ENCODE data around the gene CSTPP1.

Gene CSTPP1

DNA sequence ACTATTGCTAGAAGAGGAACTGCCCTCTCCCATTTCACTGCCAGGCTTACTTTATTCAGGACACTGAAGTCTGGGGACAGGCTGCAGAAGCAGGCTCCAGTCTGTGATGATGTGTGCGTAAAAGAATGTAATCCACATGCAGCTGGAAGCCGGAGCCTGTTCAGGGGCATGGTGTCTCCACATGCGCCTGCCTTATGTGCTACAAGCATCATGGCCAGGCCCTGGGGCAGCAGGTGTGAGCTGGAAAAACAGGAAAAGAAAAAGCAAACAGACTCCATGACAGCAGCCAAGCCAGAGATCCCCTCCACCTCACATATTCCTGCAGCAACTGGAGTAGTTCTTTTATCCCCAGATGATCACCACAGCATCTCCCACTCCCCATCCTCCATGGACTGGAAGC lies 206.8 kb downstream of the CSTPP1 start:
- DNase-seq, result no peak

DNA sequence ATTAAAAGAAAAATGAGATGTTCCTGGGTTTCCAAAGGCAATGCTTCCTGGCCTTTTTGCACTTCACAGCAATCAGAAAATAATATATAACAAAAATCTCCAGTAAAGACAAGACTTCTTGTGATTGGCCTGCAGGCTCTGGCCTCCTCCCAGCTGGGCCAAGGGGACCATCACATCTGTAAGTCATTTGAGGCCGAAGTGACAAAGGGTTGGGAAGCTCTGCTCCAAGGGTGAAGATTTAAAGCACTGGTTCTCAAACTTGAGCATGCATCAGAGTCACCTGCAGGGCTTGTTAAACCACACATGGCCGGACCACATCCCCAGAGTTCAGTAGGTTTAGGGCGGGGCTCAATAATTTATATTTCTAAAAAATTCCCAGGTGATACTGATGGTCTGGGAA lies 208.0 kb downstream of the CSTPP1 start:
- no peak for DNase-seq

DNA sequence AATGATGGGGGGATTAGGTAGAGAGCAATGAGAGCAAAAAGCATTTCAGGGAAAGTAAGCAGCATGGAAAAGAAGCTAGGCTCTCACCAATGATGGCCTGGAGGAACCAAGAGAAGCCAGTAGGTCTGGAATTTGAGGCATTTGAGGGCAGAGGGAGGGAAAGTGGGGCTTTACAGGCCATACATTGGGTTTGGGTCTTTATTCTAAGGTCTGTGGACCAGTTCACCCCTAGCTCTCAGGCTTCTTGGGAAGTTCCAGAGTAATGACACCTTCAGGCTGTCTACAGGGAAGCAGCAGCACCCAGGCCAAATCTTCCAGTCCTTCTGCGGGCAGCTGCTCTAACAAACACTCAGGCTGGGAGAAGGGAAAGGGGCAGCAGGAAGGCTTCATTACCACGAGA lies 210.7 kb downstream of the CSTPP1 start:
- DNase-seq, result no peak

DNA sequence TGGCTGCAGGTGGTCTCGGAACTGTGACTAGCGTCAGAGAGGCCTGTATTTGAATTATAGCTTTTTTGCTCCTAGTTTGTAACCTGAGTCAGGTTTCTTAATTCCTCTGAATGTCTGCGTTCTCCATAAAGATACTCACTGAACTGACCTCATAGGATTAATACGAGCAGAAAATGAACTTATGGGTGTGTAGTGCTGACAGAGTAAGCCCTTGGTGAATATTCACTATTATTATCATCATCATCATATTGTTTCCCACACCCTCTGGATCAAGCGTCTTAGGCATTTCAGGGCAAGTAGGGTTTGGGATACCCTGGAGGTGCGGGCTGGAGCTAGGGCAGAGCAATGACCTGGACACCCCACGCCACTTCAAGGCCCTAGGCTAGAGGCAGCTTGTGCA lies 211.1 kb downstream of the CSTPP1 start:
- DNase-seq, result no peak

DNA sequence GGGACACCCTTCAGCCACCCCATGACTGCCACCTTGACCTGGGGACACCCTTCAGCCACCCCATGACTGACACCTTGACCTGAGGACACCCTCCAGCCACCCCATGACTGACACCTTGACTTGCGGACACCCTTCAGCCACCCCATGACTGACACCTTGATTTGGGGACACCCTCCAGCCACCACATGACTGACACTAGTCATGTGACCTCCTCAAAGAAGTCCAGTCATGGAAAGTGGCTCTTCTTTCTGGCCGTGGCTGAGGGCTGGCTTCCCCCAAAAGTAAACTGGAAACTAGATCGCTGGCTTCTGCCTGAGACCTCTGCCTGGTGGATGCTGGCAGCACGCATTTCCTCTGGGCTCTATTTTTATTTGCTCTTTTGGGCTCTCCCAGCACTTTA lies 211.7 kb downstream of the CSTPP1 start:
- no peak for DNase-seq

DNA sequence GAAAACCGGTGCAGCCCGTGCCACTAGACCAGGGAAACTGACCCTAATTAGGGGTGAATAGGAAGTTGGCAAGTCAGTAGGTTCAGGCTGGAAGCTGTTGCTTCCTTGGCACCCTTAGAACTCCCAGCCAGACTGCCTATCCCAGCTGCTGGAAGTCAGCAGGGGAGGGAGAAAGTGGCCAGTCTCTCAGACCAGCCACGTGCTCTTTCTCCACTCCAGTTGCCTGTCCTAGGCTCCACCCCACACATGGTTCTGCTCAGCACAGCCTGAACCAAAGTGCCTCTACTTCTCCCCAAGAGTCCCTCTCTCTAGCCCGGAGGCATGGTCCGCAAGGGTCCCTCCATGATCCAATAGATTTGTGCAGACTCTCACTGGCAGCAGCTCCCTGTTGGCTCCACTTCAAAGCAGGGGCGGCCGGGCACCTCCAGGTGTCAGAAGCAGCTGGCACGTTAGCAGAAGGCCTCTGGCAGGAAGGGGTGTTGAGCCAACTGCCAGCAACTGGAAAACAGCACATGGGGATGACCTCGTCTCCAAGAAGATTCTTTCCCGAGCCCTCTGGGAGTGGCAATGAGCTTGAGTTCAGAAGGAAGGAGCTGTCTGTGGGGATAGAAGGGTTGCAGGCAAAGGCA lies 212.5 kb downstream of the CSTPP1 start:
- no peak for DNase-seq

DNA sequence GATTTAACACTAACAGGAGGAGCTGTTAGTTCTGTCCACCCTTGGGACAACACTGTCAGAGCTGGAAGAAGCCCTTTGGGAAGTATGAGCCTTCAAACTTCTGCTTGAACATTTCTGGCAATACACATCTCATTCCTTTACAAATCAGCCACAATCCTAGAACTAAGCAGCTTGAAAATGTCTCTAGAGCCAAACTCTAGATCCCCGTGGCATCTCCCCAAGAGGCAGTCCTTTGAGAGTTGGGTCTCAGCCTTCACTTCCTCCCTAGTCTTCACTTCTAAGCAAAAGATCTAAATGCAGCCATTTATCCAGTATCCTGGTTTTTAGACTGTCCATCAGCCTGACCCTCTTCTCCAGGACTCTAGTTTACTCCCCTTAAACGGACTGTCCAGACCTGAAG lies 213.2 kb downstream of the CSTPP1 start:
- no peak for DNase-seq

DNA sequence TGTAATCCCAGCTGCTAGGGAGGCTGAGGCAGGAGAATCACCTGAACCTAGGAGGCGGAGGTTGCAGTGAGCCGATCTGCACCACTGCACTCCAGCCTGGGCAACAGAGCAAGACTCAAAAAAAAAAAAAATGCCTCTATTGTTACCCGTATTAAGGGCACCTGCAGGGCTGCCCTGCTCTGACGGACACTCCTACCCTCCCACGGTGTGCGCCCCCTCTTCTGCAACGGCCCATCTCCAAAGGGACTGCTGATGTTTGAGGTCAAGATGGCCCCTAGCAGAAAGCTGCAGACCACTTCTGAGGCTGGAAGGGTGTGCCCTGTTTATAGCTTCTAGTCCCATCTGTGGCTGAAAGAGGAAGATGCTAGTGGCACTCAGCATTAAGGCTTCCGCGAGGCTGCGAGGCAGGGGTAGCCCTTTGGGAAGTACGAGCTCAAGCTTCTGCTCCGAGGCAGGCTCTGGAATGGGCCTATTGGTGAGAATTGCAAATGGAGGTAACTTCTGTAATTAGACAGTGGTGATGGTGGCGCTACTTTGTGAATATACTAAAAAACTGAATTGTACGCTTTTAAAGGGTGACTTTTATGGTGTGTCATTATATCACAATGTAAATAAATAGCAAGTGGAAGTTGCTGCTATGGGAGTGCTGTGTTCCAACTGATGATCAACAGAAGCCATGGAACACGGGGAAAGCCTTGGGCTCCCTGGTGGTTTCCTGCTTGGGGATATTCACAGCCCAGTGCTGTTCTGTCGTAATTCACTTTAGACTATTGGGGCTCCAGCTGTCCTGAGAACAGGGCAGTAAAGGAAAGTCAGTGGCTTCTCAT lies 215.8 kb downstream of the CSTPP1 start:
- no peak for DNase-seq

DNA sequence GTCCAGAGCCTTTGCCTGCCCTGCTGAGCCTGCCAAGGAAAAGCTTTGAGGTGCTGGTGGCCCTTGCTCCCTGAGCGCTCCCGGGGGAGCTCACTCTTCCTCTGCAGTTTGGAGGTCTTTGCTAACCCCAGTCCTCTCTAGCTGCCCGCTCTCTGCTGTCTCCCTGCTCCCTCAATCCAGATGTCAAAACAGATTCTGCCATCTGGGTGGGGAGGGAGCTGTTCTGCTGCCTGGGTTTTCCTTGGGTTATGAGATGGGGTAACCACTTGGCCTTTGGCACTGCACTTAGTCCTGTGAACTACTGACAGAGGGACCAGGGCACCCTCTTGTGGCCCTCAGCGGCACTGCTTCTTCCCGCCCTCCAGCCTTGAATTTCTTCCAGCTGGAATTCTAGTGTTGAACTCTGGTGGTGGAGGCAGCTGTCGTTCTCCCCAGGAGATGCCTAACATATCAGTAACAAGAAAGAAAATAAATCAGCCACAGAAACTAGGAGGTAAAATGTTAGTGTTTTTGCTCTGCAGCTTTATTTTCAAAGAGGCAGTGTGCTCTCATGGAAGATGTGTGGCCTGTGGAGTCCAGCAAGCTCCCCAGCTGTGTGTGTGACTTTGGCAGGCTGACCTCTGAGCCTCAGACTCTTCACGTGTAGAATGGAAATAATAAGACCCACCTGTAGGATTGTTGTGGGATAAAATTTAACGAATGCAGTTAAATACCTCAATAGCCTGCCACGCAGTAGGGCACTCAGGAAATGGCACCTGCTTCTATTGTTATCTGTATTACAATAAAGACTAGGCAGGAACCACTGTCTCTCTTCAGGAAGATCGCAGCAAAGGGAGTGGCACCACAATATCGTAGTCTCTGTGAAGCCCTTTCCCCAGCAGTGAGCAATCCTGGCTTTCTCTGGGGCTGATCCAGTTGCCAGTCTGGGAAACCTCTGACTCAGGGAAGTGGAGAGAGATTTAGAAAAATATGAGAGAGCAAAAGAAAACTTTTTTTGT lies 216.7 kb downstream of the CSTPP1 start:
- peak; percentile 43 to 63 for DNase-seq

DNA sequence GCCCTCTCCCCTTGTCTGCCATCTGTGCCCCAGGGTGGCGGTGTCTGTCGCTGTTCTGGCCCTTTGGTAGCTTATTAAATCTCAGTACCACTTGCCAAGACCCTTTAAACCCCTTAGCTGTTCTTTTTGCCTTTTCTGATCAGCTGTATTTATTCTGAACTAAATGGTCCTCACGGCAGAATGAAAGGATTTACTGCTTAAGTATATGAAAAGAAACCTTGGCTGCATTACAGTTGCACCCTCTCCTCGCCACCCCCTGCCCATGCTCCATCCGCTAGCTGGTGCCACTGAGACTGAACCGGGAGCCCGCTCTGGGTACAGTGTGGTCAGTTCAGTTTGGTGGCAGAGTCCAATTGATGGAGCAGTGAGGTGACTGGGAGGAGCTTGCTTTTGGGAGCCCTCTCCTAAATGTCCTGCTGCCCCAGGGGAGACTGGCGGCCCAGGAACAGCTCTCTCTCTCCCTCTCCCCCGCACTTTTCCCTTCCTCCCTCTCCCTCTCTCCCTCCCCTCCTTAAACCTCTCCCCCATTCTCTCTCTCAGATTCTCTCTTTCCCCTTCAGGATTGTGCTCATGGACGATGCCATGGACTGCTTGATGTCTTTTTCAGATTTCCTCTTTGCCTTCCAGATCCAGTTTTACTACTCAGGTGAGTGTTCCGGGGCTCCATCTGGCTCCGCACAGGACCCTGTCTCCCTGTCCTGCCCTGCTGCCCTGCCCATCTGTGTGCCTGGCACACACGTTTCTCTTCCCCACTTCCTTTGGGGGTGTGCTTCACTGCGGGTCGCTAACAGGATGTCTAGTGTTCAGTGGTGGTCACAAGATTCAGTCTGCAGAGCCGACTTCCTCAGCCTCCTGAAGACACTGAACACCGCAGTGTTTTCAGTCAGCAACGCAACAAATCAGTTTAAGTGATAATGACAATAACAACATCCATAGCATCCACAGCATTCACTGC lies 218.3 kb downstream of the CSTPP1 start:
- no peak for DNase-seq

DNA sequence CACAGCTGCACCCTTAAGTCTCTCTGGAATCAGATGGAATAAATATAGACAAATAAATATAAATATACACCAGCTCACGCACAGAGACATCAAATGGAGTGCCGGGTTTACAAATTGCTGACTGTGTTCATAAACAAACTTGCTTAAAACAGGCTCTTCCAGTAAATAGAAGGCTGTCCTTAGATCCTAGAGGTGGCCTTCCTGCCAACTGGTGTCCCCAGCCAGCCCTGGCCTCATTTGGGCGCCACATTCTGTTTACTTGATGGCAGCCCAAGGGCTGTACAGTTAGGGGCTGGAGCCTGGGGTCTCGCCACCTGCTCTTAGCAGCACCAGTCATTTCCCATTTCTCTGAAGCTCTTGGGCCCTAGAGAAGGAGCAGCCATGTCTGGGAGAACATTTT lies 219.3 kb downstream of the CSTPP1 start:
- DNase-seq, result no peak

DNA sequence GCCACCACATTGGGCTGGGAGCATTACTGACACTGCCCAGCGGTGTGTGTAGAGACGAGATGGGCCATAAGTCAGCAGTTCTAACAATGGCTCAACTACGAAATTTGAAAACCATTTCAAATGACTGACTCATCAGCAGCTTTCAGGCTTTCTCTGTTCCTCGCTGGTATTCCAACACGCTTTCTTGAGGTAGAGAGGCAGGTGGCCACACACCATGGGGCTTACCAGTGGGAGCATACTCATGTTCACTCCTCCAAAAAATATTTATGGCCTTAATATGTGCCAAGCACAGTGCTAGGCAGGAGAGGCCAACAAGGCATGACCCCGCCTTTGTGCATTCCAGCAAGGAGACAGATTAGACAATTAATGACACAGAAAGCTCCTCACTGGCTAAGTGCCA lies 219.8 kb downstream of the CSTPP1 start:
- DNase-seq, result no peak

DNA sequence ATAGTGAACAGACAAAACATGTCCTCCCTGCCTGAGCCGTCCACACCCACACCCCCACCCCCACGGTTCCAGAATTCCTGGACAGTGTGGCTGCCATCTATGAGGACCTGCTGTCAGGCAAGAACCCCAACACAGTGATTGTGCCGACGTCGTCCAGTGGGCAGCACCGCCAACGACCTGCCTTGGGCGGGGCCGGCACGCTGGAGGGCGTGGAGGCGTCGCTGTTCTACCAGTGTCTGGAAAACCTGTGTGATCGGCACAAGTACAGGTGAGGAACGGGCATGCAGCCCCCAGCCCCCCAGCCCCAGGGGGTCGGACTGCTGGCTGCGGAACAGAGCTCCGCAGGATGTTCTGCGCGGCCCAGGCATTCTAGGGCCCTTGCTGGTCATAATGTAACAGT lies 220.4 kb downstream of the CSTPP1 start:
- no peak for DNase-seq

DNA sequence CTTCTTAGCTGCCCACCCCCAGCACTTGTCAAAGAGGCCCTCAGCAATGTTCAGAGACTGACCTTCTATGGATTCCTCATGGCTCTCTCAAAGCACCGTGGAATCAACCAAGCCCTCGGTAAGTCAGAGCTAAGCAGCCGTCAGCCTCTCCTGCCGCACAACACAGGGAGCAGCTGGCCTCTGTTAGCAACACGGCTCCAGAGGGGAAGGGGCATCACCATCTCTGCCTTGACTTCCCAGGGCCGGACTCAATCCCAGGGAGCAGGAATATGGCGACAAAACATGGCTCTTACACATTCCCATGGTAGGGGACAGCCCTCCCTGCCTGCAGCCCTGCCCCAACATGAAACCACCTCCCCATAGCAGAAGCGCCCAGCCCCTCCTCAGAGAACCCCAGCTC lies 221.2 kb downstream of the CSTPP1 start:
- DNase-seq, result no peak

DNA sequence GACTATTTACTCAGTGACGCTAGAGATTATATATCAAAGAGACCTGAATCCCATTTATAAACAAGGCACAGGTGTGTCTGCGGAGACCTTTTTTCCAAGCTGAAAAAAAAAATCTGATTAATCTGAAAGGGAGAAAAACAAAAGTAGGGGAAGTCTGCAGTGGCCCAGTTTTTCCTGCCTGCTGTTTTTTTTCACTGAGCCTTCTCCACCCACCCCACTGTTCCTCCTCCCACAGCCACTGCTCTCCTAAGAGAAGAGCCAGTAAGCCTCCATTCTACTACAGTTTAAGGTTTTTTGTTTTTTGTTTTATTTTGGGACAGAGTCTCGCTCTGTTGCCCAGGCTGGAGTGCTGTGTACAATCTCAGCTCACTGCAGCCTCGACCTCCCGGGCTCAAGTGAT lies 221.7 kb downstream of the CSTPP1 start:
- no peak for DNase-seq

DNA sequence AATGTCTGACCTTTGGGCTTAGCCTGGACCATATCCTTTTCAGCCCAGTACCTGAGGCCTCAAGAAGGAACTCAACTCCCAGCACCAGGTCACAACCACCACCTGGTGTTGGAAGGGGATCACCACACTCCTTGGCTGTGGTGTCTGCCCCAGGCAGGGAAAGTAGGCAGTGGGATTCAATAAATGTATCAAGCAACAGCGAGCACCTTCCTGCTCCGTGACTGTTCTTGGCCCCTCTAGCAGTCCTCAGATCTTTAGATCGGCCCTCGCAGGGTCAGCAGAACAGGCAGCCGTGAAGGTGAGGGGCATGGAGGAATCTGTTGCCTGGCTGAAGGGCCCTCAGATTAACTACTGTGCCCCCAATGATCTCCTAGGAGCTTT lies 224.2 kb downstream of the CSTPP1 start:
- no peak for DNase-seq

DNA sequence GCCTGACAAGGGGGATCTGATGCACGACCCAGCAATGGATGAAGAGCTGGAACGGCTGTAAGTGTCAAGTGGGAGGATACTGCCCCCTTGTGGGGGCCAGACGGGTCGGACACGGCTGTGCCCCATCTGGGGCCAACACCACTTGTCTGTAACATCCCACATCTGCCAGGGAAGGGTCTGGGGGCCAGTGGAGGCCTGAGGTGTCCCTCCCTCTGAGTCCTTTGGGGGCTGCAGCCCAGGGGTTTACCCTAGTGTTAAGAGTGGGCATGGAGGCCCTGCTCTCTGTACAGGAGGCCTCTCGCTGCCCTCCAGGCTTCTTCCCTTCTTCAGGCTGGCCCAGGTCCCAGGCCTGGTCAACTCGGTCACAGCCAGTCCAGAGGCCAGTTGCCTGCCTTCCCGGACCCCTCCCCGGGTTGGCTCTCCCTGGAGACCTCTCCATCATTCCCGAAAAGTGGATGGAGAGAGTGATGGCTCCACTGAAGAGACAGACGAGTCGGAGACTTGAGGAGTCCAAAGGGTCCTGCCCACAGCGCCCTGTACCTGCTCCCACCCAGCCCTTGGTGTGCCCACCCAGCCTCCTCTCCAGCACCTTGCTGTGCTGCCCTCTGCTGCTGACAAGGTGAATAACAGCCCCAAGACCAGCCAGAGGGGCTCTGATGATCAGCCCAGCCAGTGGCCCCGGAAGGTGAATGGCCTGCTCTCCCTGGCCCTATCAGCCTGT lies 224.7 kb downstream of the CSTPP1 start:
- DNase-seq, result peak; percentile 46 to 75

DNA sequence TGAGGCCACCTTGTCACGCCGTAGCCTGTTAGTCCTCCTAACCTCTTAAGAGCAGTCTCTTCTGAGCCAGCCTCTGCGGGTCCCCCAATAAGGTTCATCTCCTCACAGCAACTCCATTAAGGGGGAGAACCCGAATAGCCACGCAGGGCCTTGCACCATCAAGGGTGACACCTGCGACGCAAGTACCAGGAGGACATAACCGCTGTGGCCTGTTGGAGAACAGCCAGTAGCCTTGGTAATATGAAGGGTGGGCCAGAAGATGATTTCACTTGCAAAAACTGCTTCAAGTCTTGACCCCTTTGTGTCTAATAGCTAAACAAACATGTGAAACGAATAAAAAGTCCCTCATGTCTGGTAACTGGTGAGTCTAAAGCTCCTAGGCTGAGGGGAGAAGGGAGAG lies 225.3 kb downstream of the CSTPP1 start:
- no peak for DNase-seq

DNA sequence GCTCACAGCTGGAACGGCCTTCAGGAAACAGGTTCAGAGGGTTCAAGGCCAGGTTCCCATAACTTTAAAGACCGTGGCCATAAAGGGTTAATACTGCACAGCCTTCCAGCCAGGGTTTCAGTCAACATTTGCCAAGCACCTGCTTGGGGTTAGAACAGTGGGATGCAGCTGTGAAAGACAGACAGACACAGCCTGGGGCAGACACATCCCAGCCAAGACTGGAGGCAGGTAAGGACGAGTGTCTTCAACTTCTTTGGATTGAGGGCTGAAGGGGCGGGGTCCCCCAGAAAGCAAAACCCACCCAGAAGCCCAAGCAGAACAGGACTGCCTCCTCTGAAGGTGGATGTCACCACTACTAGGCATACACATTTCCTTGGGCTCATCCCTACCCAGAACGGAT lies 225.9 kb downstream of the CSTPP1 start:
- no peak for DNase-seq

DNA sequence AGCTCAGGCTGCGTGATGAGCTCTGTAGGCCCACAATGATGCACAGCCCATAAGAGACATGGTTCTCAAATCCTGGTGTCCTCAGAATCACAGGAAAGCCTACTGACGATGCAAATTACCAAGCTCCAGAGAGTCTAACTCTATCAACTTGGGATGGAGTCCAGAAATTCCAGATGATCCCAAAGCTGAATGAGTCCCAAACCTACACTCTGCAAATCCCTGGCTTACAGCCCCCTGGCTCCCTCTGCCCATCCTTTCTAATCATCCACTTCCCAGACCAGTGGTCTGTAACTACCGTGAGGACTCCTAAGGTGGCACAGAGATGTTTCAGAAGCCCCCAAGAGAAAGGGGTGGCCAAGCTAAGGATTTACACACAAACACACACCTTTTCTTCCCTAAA lies 226.6 kb downstream of the CSTPP1 start:
- DNase-seq, result no peak

DNA sequence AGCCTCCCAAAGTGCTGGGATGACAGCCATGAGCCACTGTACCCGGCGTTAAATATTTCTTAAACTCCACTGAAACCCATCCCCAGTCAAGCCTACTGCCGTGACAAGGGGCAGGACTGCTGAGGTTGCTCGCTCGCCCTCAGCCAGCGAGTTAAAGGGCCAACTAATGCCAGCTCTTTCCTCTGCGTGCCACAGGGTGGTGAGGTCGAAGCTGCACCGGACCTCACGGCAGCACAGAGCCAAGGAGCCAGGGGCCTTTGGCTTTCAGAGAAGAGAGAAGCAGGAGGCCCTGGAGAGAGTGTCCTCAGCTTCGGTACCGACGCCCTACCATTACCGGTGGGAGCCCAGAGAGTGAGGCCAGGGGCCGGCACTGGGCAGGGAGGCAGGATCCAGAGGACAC lies 227.3 kb downstream of the CSTPP1 start:
- no peak for DNase-seq

DNA sequence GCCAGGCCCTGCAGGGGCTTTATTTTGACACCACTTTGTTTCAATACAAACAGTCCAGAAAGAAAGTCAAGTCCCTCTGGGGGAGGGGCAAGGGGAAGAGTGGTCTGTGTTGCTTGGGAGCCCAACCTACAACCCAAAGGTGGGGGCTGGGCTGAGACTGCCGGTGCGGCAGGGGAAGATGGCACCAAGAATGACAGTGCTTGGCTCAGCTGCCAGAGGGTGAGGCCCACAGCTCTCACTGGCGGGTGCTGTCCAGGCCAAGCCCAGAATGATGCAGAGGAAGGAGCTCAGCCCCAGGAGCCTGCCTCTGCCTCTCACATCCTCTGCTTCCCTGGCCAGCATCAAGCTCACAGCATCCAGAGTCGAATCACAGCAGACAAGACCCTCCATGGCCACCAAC lies 227.8 kb downstream of the CSTPP1 start:
- no peak for DNase-seq

Measured in NCI-H1930 (cell line).